ENCODE data around the gene KIF23. TPM values are rescaled to one million over a fixed set of nuclear protein-coding genes. Genes with fewer than 3 reads are reported as not detected.

KIF23 gene
- total RNA-seq, 1 experiment from 2014 or later: 83.7 TPM

- Histone ChIP-seq H3K79me2 (ENCODE audit: insufficient read depth, low read length) (no peaks in the 10 kb centered on the region), H3K27ac (ENCODE audit: low read depth, low read length) (no peak overlapping the region), H3K4me1 (ENCODE audit: control insufficient read depth in 1 of 2, insufficient read depth in 2 of 2, low read length in 2 of 2) (no peaks in the 10 kb centered on the region), H2AFZ (ENCODE audit: low read depth, low read length, poor library complexity, severe bottlenecking) (no peak overlapping the region), H3K36me3 (ENCODE audit: control insufficient read depth in 1 of 2, insufficient read depth in 2 of 2, low read length in 2 of 2) (peaks cover 3 to 5% of the 10 kb centered on the region in 2 experiments; a peak in 2 of 4 replicates), H4K20me1 (ENCODE audit: insufficient read depth) (no peaks in the 10 kb centered on the region), H3K9ac (ENCODE audit: low read length) (no peak overlapping the region), H3K4me2 (ENCODE audit: low read length) (no peak overlapping the region), H3K4me3 (replicated peaks in 1 of 2; ENCODE audit: low read depth in 1 of 2, low read length in 2 of 2) (no peak overlapping the region), H3K27me3 (ENCODE audit: insufficient read depth, low read length) (no peaks in the 10 kb centered on the region), H3K9me2 (ENCODE audit: insufficient read depth) (no peaks in the 10 kb centered on the region), H3K9me3 (ENCODE audit: control insufficient read depth in 1 of 2, insufficient read depth in 1 of 2, low read depth in 1 of 2, low read length in 2 of 2) (no peaks in the 10 kb centered on the region)
- intact Hi-C loops (cut with micrococcal nuclease): no loop called here
- ATAC-seq (no peak), DNase-seq (ENCODE audit: low read depth, low spot score) (no peak)
- BruUV-seq (replicated peaks): no TSS peak
- ChIA-PET POLR2A (no interaction called here), RAD21 (ENCODE audit: low non-redundant PET in 1 of 2, low total read pairs in 2 of 2, uncharacterized antibody in 2 of 2, unreplicated experiment in 2 of 2) (no interaction called here), CTCF (no interaction called here)
- no peak for TF ChIP-seq ZFX (IDR thresholded peaks at IDR 0.05)
- TF ChIP-seq, protein P1, sequence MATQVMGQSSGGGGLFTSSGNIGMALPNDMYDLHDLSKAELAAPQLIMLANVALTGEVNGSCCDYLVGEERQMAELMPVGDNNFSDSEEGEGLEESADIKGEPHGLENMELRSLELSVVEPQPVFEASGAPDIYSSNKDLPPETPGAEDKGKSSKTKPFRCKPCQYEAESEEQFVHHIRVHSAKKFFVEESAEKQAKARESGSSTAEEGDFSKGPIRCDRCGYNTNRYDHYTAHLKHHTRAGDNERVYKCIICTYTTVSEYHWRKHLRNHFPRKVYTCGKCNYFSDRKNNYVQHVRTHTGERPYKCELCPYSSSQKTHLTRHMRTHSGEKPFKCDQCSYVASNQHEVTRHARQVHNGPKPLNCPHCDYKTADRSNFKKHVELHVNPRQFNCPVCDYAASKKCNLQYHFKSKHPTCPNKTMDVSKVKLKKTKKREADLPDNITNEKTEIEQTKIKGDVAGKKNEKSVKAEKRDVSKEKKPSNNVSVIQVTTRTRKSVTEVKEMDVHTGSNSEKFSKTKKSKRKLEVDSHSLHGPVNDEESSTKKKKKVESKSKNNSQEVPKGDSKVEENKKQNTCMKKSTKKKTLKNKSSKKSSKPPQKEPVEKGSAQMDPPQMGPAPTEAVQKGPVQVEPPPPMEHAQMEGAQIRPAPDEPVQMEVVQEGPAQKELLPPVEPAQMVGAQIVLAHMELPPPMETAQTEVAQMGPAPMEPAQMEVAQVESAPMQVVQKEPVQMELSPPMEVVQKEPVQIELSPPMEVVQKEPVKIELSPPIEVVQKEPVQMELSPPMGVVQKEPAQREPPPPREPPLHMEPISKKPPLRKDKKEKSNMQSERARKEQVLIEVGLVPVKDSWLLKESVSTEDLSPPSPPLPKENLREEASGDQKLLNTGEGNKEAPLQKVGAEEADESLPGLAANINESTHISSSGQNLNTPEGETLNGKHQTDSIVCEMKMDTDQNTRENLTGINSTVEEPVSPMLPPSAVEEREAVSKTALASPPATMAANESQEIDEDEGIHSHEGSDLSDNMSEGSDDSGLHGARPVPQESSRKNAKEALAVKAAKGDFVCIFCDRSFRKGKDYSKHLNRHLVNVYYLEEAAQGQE (IDR thresholded peaks at IDR 0.05; ENCODE audit: low read depth): no peak
- no peak for TF ChIP-seq EZH2phosphoT487 (IDR thresholded peaks at IDR 0.05; ENCODE audit: borderline replicate concordance)
- TF ChIP-seq ELF1 (IDR thresholded peaks at IDR 0.05; ENCODE audit: borderline replicate concordance, low read depth): no peak
These were observed 11.3 kb upstream of the KIF23 start for GRCh38 chr15:69402816-69403215.

- H3K36me3 ChIP-seq (ENCODE audit: control insufficient read depth in 1 of 2, insufficient read depth in 2 of 2, low read length in 2 of 2): peaks cover 3 to 5% of the 10 kb centered on the region in 2 experiments; a peak in 2 of 4 replicates
- intact Hi-C loops (cut with micrococcal nuclease): no loop called here
- no TSS peak for BruUV-seq (replicated peaks)
- no peak overlapping the region for H3K4me3 ChIP-seq (replicated peaks in 1 of 2; ENCODE audit: low read depth in 1 of 2, low read length in 2 of 2)
- H3K27me3 ChIP-seq (ENCODE audit: insufficient read depth, low read length): no peaks in the 10 kb centered on the region
- no peaks in the 10 kb centered on the region for H4K20me1 ChIP-seq (ENCODE audit: insufficient read depth)
- H3K79me2 ChIP-seq (ENCODE audit: insufficient read depth, low read length): no peaks in the 10 kb centered on the region
- ATAC-seq (no peak), DNase-seq (ENCODE audit: low read depth, low spot score) (no peak)
- H3K27ac ChIP-seq (ENCODE audit: low read depth, low read length): no peak overlapping the region
- RAD21 ChIA-PET (ENCODE audit: low non-redundant PET in 1 of 2, low total read pairs in 2 of 2, uncharacterized antibody in 2 of 2, unreplicated experiment in 2 of 2): no interaction called here
- TF ChIP-seq ZNF274 (IDR thresholded peaks at IDR 0.05; ENCODE audit: low read depth, low read length): no peak
- no peak for TF ChIP-seq EGR1 (IDR thresholded peaks at IDR 0.05; ENCODE audit: low read depth)
- no peak for TF ChIP-seq SIN3A (IDR thresholded peaks at IDR 0.05; ENCODE audit: low read depth)
- TF ChIP-seq, protein P1 (IDR thresholded peaks at IDR 0.05; ENCODE audit: low read depth): no peak
- no peak for TF ChIP-seq RAD21 (IDR thresholded peaks at IDR 0.05; ENCODE audit: low read depth)
- no peak for TF ChIP-seq FOSL1 (IDR thresholded peaks at IDR 0.05; ENCODE audit: low read depth)
- TF ChIP-seq ZFX (IDR thresholded peaks at IDR 0.05): no peak
- TF ChIP-seq POLR2AphosphoS5 (IDR thresholded peaks at IDR 0.05; ENCODE audit: low read depth, low read length): no peak
- CTCF ChIA-PET: no interaction called here
- POLR2A ChIA-PET: no interaction called here
- H3K9me2 ChIP-seq (ENCODE audit: insufficient read depth): no peaks in the 10 kb centered on the region
- no peaks in the 10 kb centered on the region for H3K4me1 ChIP-seq (ENCODE audit: control insufficient read depth in 1 of 2, insufficient read depth in 2 of 2, low read length in 2 of 2)
- H3K9ac ChIP-seq (ENCODE audit: low read length): no peak overlapping the region
- H2AFZ ChIP-seq (ENCODE audit: low read depth, low read length, poor library complexity, severe bottlenecking): no peak overlapping the region
- H3K9me3 ChIP-seq (ENCODE audit: control insufficient read depth in 1 of 2, insufficient read depth in 1 of 2, low read depth in 1 of 2, low read length in 2 of 2): no peaks in the 10 kb centered on the region
- H3K4me2 ChIP-seq (ENCODE audit: low read length): no peak overlapping the region
These were observed 10.6 kb upstream of the KIF23 start for GRCh38 chr15:69403594-69403993.

Measured in HCT116 (cell line).